DND-41 (cell line): Measurements from ENCODE around the gene SLC13A5.
"Not testable (repeated sequence)": the region's sequence is repeated elsewhere in the genome, so short reads cannot be mapped to it uniquely, and the experiment has no call there.

Experiments used
- ATAC-seq: fragments of 200-7000 bp; cut with Tn5 transposase; 3 replicates; pipeline ENCODE4 v1.9.1; 2021; ENCODE audit warnings: low read depth; ENCODE audit not compliant: insufficient read depth
- DNase-seq: peaks from one replicate; pipeline ENCODE4 v3.0.0-alpha.2; 2020
- H2AFZ ChIP-seq: 2 replicates; pipeline ENCODE4 v1.6.0; 2012; ENCODE audit warnings: low read depth, low read length
- H3K27ac ChIP-seq: 2 replicates; pipeline ENCODE4 v1.5.1; 2012; ENCODE audit warnings: low read length, inconsistent platforms
- H3K27me3 ChIP-seq: fragments of 200-600 bp; sonication (generic); 2 replicates; pipeline ENCODE4 v1.6.0; 2012; ENCODE audit warnings: low read length, mild to moderate bottlenecking, inconsistent platforms; ENCODE audit not compliant: insufficient read depth, poor library complexity
- H3K36me3 ChIP-seq: 2 replicates; pipeline ENCODE4 v1.5.1; 2012; ENCODE audit warnings: low read length, inconsistent platforms; ENCODE audit not compliant: insufficient read depth
- H3K4me1 ChIP-seq: 2 replicates; pipeline ENCODE4 v1.5.1; 2012; ENCODE audit warnings: mild to moderate bottlenecking, low read length; ENCODE audit not compliant: insufficient read depth
- H3K4me2 ChIP-seq: 2 replicates; pipeline ENCODE4 v1.6.0; 2012; ENCODE audit warnings: mild to moderate bottlenecking, moderate library complexity, low read length, inconsistent platforms; ENCODE audit not compliant: insufficient read depth
- H3K4me3 ChIP-seq, 2 experiments: fragments of 200-600 bp in 1 of 2; shearing (Covaris generic) in 1 of 2; 2 replicates each; pipeline ENCODE4 v1.5.1; 2012 to 2016; ENCODE audit warnings: inconsistent platforms in 2 of 2, low read length in 2 of 2, mild to moderate bottlenecking in 2 of 2, low read depth in 1 of 2, moderate library complexity in 1 of 2
- H3K79me2 ChIP-seq: 2 replicates; pipeline ENCODE4 v1.6.0; 2012; ENCODE audit warnings: low read length, inconsistent platforms; ENCODE audit not compliant: insufficient read depth
- H3K9ac ChIP-seq: 2 replicates; pipeline ENCODE4 v1.6.0; 2012; ENCODE audit warnings: low read depth, mild to moderate bottlenecking, inconsistent platforms, low read length, moderate library complexity
- H3K9me3 ChIP-seq: 2 replicates; pipeline ENCODE4 v1.5.1; 2012; ENCODE audit warnings: low read length, moderate library complexity, mild to moderate bottlenecking, inconsistent platforms; ENCODE audit not compliant: insufficient read depth, severe bottlenecking
- H4K20me1 ChIP-seq: 2 replicates; pipeline ENCODE4 v1.6.0; 2012; ENCODE audit warnings: low read length; ENCODE audit not compliant: insufficient read depth
- EZH2 ChIP-seq: IDR thresholded peaks from 3 replicates; pipeline ENCODE4 v1.6.1; 2012; ENCODE audit warnings: borderline replicate concordance, low read depth, mild to moderate bottlenecking, moderate library complexity, low read length, inconsistent platforms; ENCODE audit not compliant: severe bottlenecking
- TF ChIP-seq, protein P1 (sequence below): IDR thresholded peaks from 2 replicates; pipeline ENCODE4 v1.5.1; 2012; ENCODE audit warnings: borderline replicate concordance, low read length, moderate library complexity, mild to moderate bottlenecking; ENCODE audit not compliant: poor library complexity, severe bottlenecking; ENCODE audit errors: extremely low read depth

Gene SLC13A5

DNA sequence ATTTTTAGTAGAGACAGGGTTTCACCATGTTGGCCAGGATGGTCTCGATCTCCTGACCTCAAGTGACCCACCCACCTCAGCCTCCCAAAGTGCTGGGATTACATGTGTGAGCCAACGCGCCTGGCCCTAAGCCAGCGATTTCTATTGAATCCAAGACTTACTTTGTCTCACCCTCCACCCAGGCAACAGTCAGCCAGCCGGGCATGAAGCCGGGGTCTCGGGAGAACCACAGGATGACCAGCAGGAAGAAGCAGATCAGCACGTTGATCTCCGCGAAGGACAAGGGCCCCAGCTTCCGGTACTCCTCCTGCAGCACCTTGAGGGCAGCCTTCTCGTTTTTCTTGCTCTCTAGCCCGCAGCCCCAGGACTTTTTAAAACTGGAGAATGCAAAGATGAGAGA lies 17.6 kb downstream of the SLC13A5 start:
- Histone ChIP-seq H3K4me3 (no peak overlapping the region), H2AFZ (no peak overlapping the region), H3K27me3 (peaks cover 15% of the 10 kb centered on the region), H3K27ac (no peak overlapping the region), H3K36me3 (no peaks in the 10 kb centered on the region), H3K9ac (no peak overlapping the region), H3K9me3 (no peaks in the 10 kb centered on the region), H3K79me2 (no peaks in the 10 kb centered on the region), H3K4me2 (no peak overlapping the region), H4K20me1 (no peaks in the 10 kb centered on the region; the same call in 1 of the 2 replicates), H3K4me1 (no peaks in the 10 kb centered on the region)
- ATAC-seq (no peak), DNase-seq (no peak)
- TF ChIP-seq, protein P1, sequence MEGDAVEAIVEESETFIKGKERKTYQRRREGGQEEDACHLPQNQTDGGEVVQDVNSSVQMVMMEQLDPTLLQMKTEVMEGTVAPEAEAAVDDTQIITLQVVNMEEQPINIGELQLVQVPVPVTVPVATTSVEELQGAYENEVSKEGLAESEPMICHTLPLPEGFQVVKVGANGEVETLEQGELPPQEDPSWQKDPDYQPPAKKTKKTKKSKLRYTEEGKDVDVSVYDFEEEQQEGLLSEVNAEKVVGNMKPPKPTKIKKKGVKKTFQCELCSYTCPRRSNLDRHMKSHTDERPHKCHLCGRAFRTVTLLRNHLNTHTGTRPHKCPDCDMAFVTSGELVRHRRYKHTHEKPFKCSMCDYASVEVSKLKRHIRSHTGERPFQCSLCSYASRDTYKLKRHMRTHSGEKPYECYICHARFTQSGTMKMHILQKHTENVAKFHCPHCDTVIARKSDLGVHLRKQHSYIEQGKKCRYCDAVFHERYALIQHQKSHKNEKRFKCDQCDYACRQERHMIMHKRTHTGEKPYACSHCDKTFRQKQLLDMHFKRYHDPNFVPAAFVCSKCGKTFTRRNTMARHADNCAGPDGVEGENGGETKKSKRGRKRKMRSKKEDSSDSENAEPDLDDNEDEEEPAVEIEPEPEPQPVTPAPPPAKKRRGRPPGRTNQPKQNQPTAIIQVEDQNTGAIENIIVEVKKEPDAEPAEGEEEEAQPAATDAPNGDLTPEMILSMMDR = no peak
- TF ChIP-seq EZH2 = no peak

DNA sequence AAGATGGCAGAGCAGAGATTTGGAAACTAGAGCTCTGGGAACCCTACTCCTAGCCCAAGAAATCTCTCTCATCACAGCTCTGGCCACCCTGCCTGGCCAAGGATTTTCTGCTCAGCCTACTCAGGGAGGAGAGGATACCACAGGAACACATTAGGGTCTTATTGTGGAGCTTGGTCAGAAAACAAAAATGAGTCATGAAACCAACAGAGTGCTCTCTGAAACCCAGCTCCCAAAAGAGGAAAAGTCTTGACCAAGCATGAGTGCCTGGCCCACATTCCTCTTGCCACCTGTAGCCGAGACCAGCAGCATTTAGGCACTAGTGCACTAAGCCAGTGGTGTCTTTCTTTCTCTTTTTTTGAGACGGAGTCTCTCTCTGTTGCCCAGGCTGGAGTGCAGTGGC lies 18.1 kb downstream of the SLC13A5 start:
- Histone ChIP-seq H3K9me3 (no peaks in the 10 kb centered on the region), H3K4me3 (no peak overlapping the region), H3K27me3 (peaks cover 15% of the 10 kb centered on the region), H3K9ac (no peak overlapping the region), H4K20me1 (no peaks in the 10 kb centered on the region; the same call in 1 of the 2 replicates), H3K27ac (no peak overlapping the region), H3K36me3 (no peaks in the 10 kb centered on the region), H3K4me1 (no peaks in the 10 kb centered on the region), H2AFZ (no peak overlapping the region), H3K4me2 (no peak overlapping the region), H3K79me2 (no peaks in the 10 kb centered on the region)
- DNase-seq (no peak), ATAC-seq (no peak)
- TF ChIP-seq, protein P1 = no peak
- TF ChIP-seq EZH2 = no peak

DNA sequence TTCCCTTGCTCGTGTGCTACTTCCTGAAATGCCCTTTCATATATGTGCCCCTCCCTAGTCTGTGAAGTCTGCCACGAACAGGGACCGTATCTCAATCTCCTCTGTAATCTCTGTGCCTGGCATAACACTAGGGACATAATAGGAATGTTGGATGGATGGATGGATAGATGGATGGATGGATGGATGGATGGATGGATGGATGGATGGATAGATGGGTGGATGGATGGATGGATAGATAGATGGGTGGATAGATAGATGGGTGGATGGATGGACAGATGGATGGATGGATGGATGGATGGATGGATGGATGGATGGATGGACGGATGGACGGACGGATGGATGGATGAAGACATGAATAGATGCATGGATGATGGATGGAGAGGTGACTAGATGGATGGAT lies 21.2 kb downstream of the SLC13A5 start:
- not testable (repeated sequence) for H4K20me1 ChIP-seq, H3K27ac ChIP-seq, H3K4me3 ChIP-seq, H3K9me3 ChIP-seq, H3K4me1 ChIP-seq, H2AFZ ChIP-seq, H3K9ac ChIP-seq, H3K36me3 ChIP-seq, DNase-seq, H3K79me2 ChIP-seq, H3K4me2 ChIP-seq, ATAC-seq
- H3K27me3 ChIP-seq = peaks cover 14% of the 10 kb centered on the region

DNA sequence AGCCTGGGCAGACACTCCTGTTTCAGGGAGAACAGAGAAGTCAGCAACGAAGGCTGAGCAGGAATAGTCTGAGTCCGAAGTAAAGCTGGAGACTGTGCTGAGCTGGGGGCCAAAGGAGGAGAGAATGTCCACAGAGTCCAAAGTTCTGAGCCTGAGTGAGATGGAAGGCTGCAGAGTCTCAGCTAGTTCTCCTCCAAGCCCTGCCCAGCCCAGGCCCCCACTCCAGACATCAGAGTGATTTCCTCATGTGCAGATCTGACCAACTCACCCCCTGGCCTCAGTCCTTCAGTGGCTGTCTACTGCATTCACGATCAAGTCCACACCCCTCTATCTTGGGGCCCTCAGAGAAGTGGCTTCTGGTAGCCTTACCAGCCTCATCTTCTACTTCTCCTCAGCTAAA lies 21.6 kb downstream of the SLC13A5 start:
- ATAC-seq (no peak), DNase-seq (no peak)
- H3K4me3 ChIP-seq = no peak overlapping the region
- H3K9ac ChIP-seq = no peak overlapping the region
- no peak overlapping the region for H3K27ac ChIP-seq
- peaks cover 15% of the 10 kb centered on the region for H3K27me3 ChIP-seq
- H4K20me1 ChIP-seq = no peaks in the 10 kb centered on the region; the same call in 1 of the 2 replicates
- H3K4me1 ChIP-seq = no peaks in the 10 kb centered on the region
- H3K79me2 ChIP-seq = no peaks in the 10 kb centered on the region
- no peaks in the 10 kb centered on the region for H3K9me3 ChIP-seq
- no peaks in the 10 kb centered on the region for H3K36me3 ChIP-seq
- no peak overlapping the region for H3K4me2 ChIP-seq
- H2AFZ ChIP-seq = no peak overlapping the region
- TF ChIP-seq, protein P1 = no peak
- TF ChIP-seq EZH2 = no peak
